Duodenal mucosa (tissue), 2 donors: ENCODE measurements around the gene GGA2.
"Not testable (repeated sequence)": the region's sequence is repeated elsewhere in the genome, so short reads cannot be mapped to it uniquely, and the experiment has no call there.

Experiments
- H3K27ac ChIP-seq: one replicate; pipeline ENCODE4 v1.7.0; 2013; ENCODE audit warnings: low read depth, low read length
- H3K27me3 ChIP-seq, 2 donors: one replicate each; pipeline ENCODE4 v1.7.0; 2013; ENCODE audit warnings: low read length in 2 of 2, control low read depth in 1 of 2; ENCODE audit not compliant: insufficient read depth in 2 of 2, control insufficient read depth in 1 of 2
- H3K36me3 ChIP-seq, 2 donors: one replicate each; pipeline ENCODE4 v1.7.0; 2013; ENCODE audit warnings: low read length in 2 of 2, control low read depth in 1 of 2; ENCODE audit not compliant: insufficient read depth in 2 of 2, control insufficient read depth in 1 of 2
- H3K4me1 ChIP-seq, 2 donors: one replicate each; pipeline ENCODE4 v1.7.0; 2013; ENCODE audit warnings: low read length in 2 of 2, control low read depth in 1 of 2; ENCODE audit not compliant: insufficient read depth in 2 of 2, control insufficient read depth in 1 of 2
- H3K4me3 ChIP-seq, 2 donors: one replicate each; pipeline ENCODE4 v1.7.0; 2013; ENCODE audit warnings: low read length in 2 of 2, low read depth in 1 of 2
- H3K9ac ChIP-seq, 2 donors: one replicate each; pipeline ENCODE4 v1.7.0; 2013; ENCODE audit warnings: low read length in 2 of 2, low read depth in 1 of 2
- H3K9me3 ChIP-seq, 2 donors: one replicate each; pipeline ENCODE4 v1.7.0; 2013; ENCODE audit warnings: low read length in 2 of 2, control low read depth in 1 of 2; ENCODE audit not compliant: control insufficient read depth in 1 of 2

Gene GGA2

GRCh38 chr16:23452572-23453337 lies 57.5 kb downstream of the GGA2 start, which contains the start of gene COG7:
COG7 (minus strand) TSS chr16:23453189; CDS start chr16:23452994, 195 bp downstream.
- H3K27me3 ChIP-seq: no peaks in the 10 kb centered on the region
- H3K9ac ChIP-seq: peak within 1 kb of the TSS; percentile 89 to 95
- peaks cover 9 to 21% of the 10 kb centered on the region in 2 donors for H3K4me1 ChIP-seq
- peak within 1 kb of the TSS; percentile 70 for H3K27ac ChIP-seq
- H3K9me3 ChIP-seq: no peaks in the 10 kb centered on the region
- peak within 1 kb of the TSS; percentile 91 to 99 for H3K4me3 ChIP-seq
- no peaks in the 10 kb centered on the region for H3K36me3 ChIP-seq

DNA sequence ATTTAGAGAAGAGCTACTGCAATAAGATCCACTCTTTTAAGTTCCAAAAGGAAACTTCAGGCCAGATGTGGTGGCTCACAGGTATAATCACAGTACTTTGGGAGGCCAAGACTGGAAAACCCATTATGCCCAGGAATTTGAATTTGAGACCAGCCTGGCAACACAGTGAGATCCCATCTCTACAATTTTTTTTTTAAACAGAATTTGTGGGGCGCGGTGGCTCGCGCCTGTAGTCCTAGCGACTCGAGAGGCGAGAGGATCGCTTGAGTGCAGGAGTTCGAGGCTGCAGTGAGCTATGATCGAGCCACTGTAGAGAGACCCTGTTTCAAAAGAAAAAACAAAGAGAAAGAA lies 58.1 kb downstream of the GGA2 start:
- peaks cover 9 to 21% of the 10 kb centered on the region in 2 donors for H3K4me1 ChIP-seq
- no peak overlapping the region for H3K27ac ChIP-seq
- H3K36me3 ChIP-seq: no peaks in the 10 kb centered on the region
- no peaks in the 10 kb centered on the region for H3K9me3 ChIP-seq
- H3K9ac ChIP-seq: peak overlapping the region; percentile 89 to 95
- no peaks in the 10 kb centered on the region for H3K27me3 ChIP-seq
- H3K4me3 ChIP-seq: peak overlapping the region; percentile 91 to 99

DNA sequence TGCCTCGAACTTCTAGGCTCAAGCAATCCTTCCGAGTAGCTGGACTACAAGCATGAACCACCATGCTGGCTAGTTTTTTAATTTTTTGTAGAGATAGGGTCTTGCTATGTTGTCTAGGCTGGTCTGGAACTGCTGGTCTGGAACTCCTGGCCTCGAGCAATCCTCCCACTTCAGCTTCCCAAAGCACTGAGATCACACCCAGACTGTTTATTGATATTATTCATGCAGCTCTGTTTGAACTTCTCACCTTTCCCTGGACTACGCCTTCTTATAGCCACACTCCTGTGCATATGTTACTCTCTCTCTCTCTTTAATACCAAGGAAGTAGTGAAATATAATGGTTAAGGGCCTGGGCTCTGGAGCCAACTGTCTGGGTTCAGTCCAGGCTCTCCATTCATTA lies 61.9 kb downstream of the GGA2 start:
- peaks cover 9 to 14% of the 10 kb centered on the region in 2 donors for H3K4me1 ChIP-seq
- H3K9ac ChIP-seq: no peak overlapping the region
- H3K27me3 ChIP-seq: no peaks in the 10 kb centered on the region
- H3K36me3 ChIP-seq: peaks cover 8 to 20% of the 10 kb centered on the region in 2 donors
- H3K4me3 ChIP-seq: no peak overlapping the region
- H3K9me3 ChIP-seq: no peaks in the 10 kb centered on the region
- no peak overlapping the region for H3K27ac ChIP-seq

- not testable (repeated sequence) for H3K4me1 ChIP-seq, H3K9me3 ChIP-seq, H3K27ac ChIP-seq, H3K4me3 ChIP-seq, H3K9ac ChIP-seq, H3K27me3 ChIP-seq
- H3K36me3 ChIP-seq: peaks cover 12 to 55% of the 10 kb centered on the region in 2 donors
Observed at GRCh38 chr16:23437542-23437941, 72.8 kb downstream of the GGA2 start.

- Histone ChIP-seq H3K36me3 (peaks cover 13 to 55% of the 10 kb centered on the region in 2 donors), H3K27ac (no peak overlapping the region), H3K4me3 (no peak overlapping the region), H3K27me3 (no peaks in the 10 kb centered on the region), H3K9ac (no peak overlapping the region), H3K4me1 (no peaks in the 10 kb centered on the region), H3K9me3 (no peaks in the 10 kb centered on the region)
Observed at GRCh38 chr16:23436951-23437350, 73.3 kb downstream of the GGA2 start.

- Histone ChIP-seq H3K27ac (no peak overlapping the region), H3K4me1 (no peaks in the 10 kb centered on the region), H3K9ac (no peak overlapping the region), H3K9me3 (no peaks in the 10 kb centered on the region), H3K36me3 (peaks cover 13 to 51% of the 10 kb centered on the region in 2 donors), H3K27me3 (no peaks in the 10 kb centered on the region), H3K4me3 (no peak overlapping the region)
Observed at GRCh38 chr16:23435500-23435899, 74.8 kb downstream of the GGA2 start.

- H3K4me3 ChIP-seq: no peak overlapping the region
- peaks cover 13 to 50% of the 10 kb centered on the region in 2 donors for H3K36me3 ChIP-seq
- H3K4me1 ChIP-seq: no peaks in the 10 kb centered on the region
- H3K9me3 ChIP-seq: no peaks in the 10 kb centered on the region
- H3K9ac ChIP-seq: no peak overlapping the region
- H3K27ac ChIP-seq: no peak overlapping the region
- H3K27me3 ChIP-seq: no peaks in the 10 kb centered on the region
Observed at GRCh38 chr16:23434380-23434779, 75.9 kb downstream of the GGA2 start.

DNA sequence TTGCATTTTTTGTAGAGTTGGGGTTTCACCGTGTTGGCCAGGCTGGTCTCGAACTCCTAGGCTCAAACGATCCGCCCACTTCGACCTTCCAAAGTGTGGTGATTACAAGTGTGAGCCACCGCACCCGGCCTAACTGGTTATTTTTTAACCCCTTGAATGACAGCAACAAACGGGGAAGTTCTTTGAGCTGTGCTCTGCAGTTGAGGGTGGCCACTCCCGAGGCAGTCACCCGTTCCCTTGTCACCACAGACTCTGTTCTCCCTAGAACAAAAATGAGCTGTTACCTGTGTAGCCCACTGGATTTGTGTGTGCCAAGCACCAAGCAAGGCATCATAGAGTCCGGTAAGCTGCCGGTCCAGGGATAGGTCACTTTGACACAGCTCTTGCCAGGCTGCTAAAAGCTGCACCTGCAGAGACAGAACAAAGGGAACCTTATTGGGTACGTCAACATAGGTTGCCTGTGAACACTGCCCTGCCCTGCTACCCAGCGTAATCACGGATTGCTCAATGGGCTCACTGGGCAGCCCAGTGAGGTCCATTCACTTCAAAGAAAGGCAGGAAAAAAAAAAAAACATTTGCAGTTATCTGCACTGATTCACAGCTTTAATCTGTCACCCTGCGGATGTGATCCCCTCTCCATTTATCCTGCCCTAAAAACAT lies 76.9 kb downstream of the GGA2 start:
- no peaks in the 10 kb centered on the region for H3K9me3 ChIP-seq
- H3K27me3 ChIP-seq: no peaks in the 10 kb centered on the region
- no peak overlapping the region for H3K4me3 ChIP-seq
- no peaks in the 10 kb centered on the region for H3K4me1 ChIP-seq
- H3K36me3 ChIP-seq: peaks cover 13 to 45% of the 10 kb centered on the region in 2 donors
- H3K27ac ChIP-seq: no peak overlapping the region
- no peak overlapping the region for H3K9ac ChIP-seq

GRCh38 chr16:23432176-23433128 lies 77.8 kb downstream of the GGA2 start:
- no peaks in the 10 kb centered on the region for H3K4me1 ChIP-seq
- no peak overlapping the region for H3K9ac ChIP-seq
- no peak overlapping the region for H3K4me3 ChIP-seq
- H3K36me3 ChIP-seq: peaks cover 13 to 43% of the 10 kb centered on the region in 2 donors
- no peaks in the 10 kb centered on the region for H3K27me3 ChIP-seq
- no peak overlapping the region for H3K27ac ChIP-seq
- no peaks in the 10 kb centered on the region for H3K9me3 ChIP-seq
